GM23338 (cell line): Measurements from ENCODE around the gene TMEM145. TPM values are rescaled to one million over a fixed set of nuclear protein-coding genes. Genes with fewer than 3 reads are reported as not detected.
A peak's percentile ranks its signal among the peaks of the same experiment; 100 is the strongest.

Experiments used
- ATAC-seq: fragments of 200-7000 bp; cut with Tn5 transposase; 3 replicates; pipeline ENCODE4 v1.9.1; 2020
- DNase-seq: peaks from one replicate; pipeline ENCODE4 v3.0.0-alpha.2; 2015; ENCODE audit warnings: low spot score
- H2AFZ ChIP-seq: fragments of 200-600 bp; sonication (generic); 2 replicates; pipeline ENCODE4 v1.8.0; 2016; ENCODE audit warnings: antibody characterized with exemption, mild to moderate bottlenecking, moderate library complexity
- H3F3A ChIP-seq: fragments of 200-600 bp; sonication (generic); replicated peaks from 2 replicates; pipeline ENCODE4 v1.8.0; 2017; ENCODE audit warnings: antibody characterized with exemption, mixed run types, low read depth
- H3K27ac ChIP-seq: fragments of 200-600 bp; sonication (generic); 2 replicates; pipeline ENCODE4 v1.6.1; 2016; ENCODE audit warnings: low read depth
- H3K27me3 ChIP-seq: fragments of 200-600 bp; sonication (generic); 2 replicates; pipeline ENCODE4 v1.8.0; 2016; ENCODE audit warnings: mild to moderate bottlenecking, mixed run types, moderate library complexity; ENCODE audit not compliant: insufficient read depth
- H3K36me3 ChIP-seq: fragments of 200-600 bp; sonication (generic); 2 replicates; pipeline ENCODE4 v1.8.0; 2016; ENCODE audit warnings: mild to moderate bottlenecking; ENCODE audit not compliant: insufficient read depth
- H3K4me1 ChIP-seq: fragments of 200-600 bp; sonication (generic); 2 replicates; pipeline ENCODE4 v1.8.0; 2016; ENCODE audit warnings: mild to moderate bottlenecking, moderate library complexity; ENCODE audit not compliant: insufficient read depth
- H3K4me2 ChIP-seq: fragments of 200-600 bp; sonication (generic); 2 replicates; pipeline ENCODE4 v1.7.1; 2017; ENCODE audit warnings: mixed run types
- H3K4me3 ChIP-seq: fragments of 200-600 bp; sonication (generic); 2 replicates; pipeline ENCODE4 v1.6.1; 2016; ENCODE audit warnings: mixed run types
- H3K79me2 ChIP-seq: fragments of 200-600 bp; sonication (generic); replicated peaks from 2 replicates; pipeline ENCODE4 v1.8.0; 2017; ENCODE audit warnings: mild to moderate bottlenecking; ENCODE audit not compliant: insufficient read depth
- H3K9me2 ChIP-seq: fragments of 200-600 bp; sonication (generic); 2 replicates; pipeline ENCODE4 v1.8.0; 2017; ENCODE audit not compliant: insufficient read depth
- H4K20me1 ChIP-seq: fragments of 200-600 bp; sonication (generic); replicated peaks from 2 replicates; pipeline ENCODE4 v1.8.0; 2017; ENCODE audit warnings: mild to moderate bottlenecking; ENCODE audit not compliant: insufficient read depth
- H3K27ac Mint-ChIP-seq: 2 replicates; pipeline ENCODE4 v1.8.0; 2020; ENCODE audit warnings: inconsistent platforms, mild to moderate bottlenecking, moderate library complexity, mixed read lengths
- H3K27me3 Mint-ChIP-seq: 3 replicates; pipeline ENCODE4 v1.8.0; 2022; ENCODE audit warnings: low read depth, mild to moderate bottlenecking, moderate library complexity, mixed read lengths, inconsistent platforms; ENCODE audit not compliant: insufficient read depth, poor library complexity
- H3K36me3 Mint-ChIP-seq: 3 replicates; pipeline ENCODE4 v1.8.0; 2021; ENCODE audit warnings: low read depth, mild to moderate bottlenecking, inconsistent platforms, moderate library complexity, mixed read lengths
- H3K4me1 Mint-ChIP-seq: 3 replicates; pipeline ENCODE4 v1.8.0; 2020; ENCODE audit warnings: mild to moderate bottlenecking, inconsistent platforms, mixed read lengths
- H3K4me3 Mint-ChIP-seq: 3 replicates; pipeline ENCODE4 v1.8.0; 2021; ENCODE audit warnings: moderate library complexity, mild to moderate bottlenecking, inconsistent platforms, mixed read lengths
- H3K9me3 Mint-ChIP-seq: 3 replicates; pipeline ENCODE4 v1.8.0; 2020; ENCODE audit warnings: moderate library complexity, mild to moderate bottlenecking, inconsistent platforms, mixed read lengths
- EZH2 ChIP-seq: fragments of 200-600 bp; sonication (generic); IDR thresholded peaks from one replicate; pipeline ENCODE4 v1.8.0; 2017; ENCODE audit warnings: antibody characterized with exemption, mild to moderate bottlenecking, low read depth; ENCODE audit not compliant: unreplicated experiment
- NANOG ChIP-seq: IDR thresholded peaks from 2 replicates; pipeline ENCODE4 v1.6.1; 2016; ENCODE audit warnings: antibody characterized with exemption, borderline replicate concordance
- STAT1 ChIP-seq: IDR thresholded peaks from one replicate; pipeline ENCODE4 v1.6.1; 2016; ENCODE audit warnings: antibody characterized with exemption; ENCODE audit not compliant: unreplicated experiment
- polyA plus RNA-seq: library from polyadenylated mRNA; unstranded; fragments of >200 nt; fragmentation: Nextera tagmentation; extraction: Ambion mirVana; gene quantifications from 2 replicates; pipeline ENCODE4 v1.2.1, GENCODE V29; 2016
- total RNA-seq: library from RNA; depleted of rRNA; stranded (reverse); fragments of >200 nt; shearing (Covaris generic); gene quantifications from 2 replicates; pipeline ENCODE4 v1.2.3, GENCODE V29; 2014
- TF ChIP-seq, protein P1 (sequence below): IDR thresholded peaks from 2 replicates; pipeline ENCODE4 v1.6.1; 2016; ENCODE audit warnings: antibody characterized with exemption
- TF ChIP-seq, protein P2 (sequence below), 2 experiments: fragments of 200-600 bp in 1 of 2; sonication (generic) in 1 of 2; conservative IDR thresholded peaks; 2 replicates each; pipeline versions ENCODE4 v1.5.1 to v1.6.1; 2016 to 2017; ENCODE audit warnings: antibody characterized with exemption in 2 of 2, low read depth in 2 of 2, mild to moderate bottlenecking in 2 of 2, moderate library complexity in 1 of 2
- TF ChIP-seq, protein P3 (sequence below): IDR thresholded peaks from one replicate; pipeline ENCODE4 v1.6.1; 2018; ENCODE audit warnings: antibody characterized with exemption; ENCODE audit not compliant: unreplicated experiment
- TF ChIP-seq, protein P4 (sequence below): fragments of 250-450 bp; sonication (Bioruptor Pico); IDR thresholded peaks from 2 replicates; pipeline ENCODE4 v1.5.0; 2020; ENCODE audit warnings: mild to moderate bottlenecking, moderate library complexity

Gene TMEM145
- total and polyA plus RNA-seq, 2 experiments from 2014 or later, result 1.9 to 5.4 TPM

DNA sequence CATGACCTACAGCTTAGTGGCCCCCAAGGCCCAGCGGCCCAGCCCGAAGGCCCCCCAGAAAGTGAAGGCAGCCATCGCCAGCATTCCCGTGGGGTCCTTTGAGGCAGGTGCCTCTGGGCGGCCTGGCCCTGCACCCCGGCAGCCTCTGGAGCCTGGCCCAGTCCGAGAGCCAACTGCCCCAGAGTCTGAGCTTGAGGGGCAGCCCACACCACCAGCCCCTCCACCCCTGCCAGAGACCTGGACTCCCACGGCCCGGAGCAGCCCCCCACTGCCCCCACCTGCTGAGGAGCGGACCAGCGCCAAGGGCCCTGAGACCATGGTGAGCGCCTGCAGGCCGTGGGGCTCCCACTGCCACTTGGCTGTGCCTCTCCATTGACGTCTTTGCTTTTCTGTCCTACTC lies 20.1 kb upstream of the TMEM145 start (continued):
- TF ChIP-seq, protein P1, sequence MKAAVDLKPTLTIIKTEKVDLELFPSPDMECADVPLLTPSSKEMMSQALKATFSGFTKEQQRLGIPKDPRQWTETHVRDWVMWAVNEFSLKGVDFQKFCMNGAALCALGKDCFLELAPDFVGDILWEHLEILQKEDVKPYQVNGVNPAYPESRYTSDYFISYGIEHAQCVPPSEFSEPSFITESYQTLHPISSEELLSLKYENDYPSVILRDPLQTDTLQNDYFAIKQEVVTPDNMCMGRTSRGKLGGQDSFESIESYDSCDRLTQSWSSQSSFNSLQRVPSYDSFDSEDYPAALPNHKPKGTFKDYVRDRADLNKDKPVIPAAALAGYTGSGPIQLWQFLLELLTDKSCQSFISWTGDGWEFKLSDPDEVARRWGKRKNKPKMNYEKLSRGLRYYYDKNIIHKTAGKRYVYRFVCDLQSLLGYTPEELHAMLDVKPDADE, result no peak
- no peak for TF ChIP-seq EZH2

DNA sequence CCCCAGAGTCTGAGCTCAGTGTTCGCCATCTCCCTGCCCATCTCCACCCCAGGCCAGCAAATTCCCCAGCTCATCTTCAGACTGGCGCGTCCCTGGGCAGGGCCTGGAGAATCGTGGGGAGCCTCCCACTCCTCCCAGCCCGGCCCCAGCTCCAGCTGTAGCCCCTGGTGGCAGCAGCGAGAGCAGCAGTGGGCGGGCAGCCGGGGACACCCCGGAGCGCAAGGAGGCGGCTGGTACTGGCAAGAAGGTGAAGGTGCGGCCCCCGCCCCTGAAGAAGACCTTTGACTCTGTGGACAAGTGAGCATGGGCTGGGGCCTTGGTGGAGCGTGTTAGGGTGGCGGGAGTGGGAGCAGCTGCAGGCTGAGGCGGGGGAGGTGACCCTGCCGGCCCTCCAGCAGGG lies 19.6 kb upstream of the TMEM145 start:
- Mint-ChIP-seq H3K4me1 (peaks cover 23% of the 10 kb centered on the region), H3K36me3 (peaks cover 38% of the 10 kb centered on the region), H3K9me3 (no peaks in the 10 kb centered on the region), H3K4me3 (no peak overlapping the region), H3K27ac (0 out of 2 replicates have a peak overlapping the region, but pooled peaks have one; percentile 67), H3K27me3 (peaks cover 12% of the 10 kb centered on the region)
- no peak overlapping the region for H3K27ac ChIP-seq
- no peaks in the 10 kb centered on the region; the same call in 1 of the 2 replicates for H3K36me3 ChIP-seq
- no peaks in the 10 kb centered on the region for H3K9me2 ChIP-seq
- peak; percentile 65 for DNase-seq
- no peak overlapping the region for H3K4me3 ChIP-seq
- ATAC-seq, result peak; percentile 54
- peaks cover 6% of the 10 kb centered on the region; the same call in 1 of the 2 replicates for H3K4me1 ChIP-seq
- TF ChIP-seq NANOG, result no peak
- TF ChIP-seq, protein P2, sequence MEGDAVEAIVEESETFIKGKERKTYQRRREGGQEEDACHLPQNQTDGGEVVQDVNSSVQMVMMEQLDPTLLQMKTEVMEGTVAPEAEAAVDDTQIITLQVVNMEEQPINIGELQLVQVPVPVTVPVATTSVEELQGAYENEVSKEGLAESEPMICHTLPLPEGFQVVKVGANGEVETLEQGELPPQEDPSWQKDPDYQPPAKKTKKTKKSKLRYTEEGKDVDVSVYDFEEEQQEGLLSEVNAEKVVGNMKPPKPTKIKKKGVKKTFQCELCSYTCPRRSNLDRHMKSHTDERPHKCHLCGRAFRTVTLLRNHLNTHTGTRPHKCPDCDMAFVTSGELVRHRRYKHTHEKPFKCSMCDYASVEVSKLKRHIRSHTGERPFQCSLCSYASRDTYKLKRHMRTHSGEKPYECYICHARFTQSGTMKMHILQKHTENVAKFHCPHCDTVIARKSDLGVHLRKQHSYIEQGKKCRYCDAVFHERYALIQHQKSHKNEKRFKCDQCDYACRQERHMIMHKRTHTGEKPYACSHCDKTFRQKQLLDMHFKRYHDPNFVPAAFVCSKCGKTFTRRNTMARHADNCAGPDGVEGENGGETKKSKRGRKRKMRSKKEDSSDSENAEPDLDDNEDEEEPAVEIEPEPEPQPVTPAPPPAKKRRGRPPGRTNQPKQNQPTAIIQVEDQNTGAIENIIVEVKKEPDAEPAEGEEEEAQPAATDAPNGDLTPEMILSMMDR (conservative IDR thresholded peaks at IDR 0.05; ENCODE audit: low read depth in 2 of 2), result peak; percentile 42 to 43
- H4K20me1 ChIP-seq, result peaks cover 17% of the 10 kb centered on the region
- no peaks in the 10 kb centered on the region for H3K79me2 ChIP-seq
- peaks cover 20% of the 10 kb centered on the region for H3F3A ChIP-seq
- no peak overlapping the region for H3K4me2 ChIP-seq
- H2AFZ ChIP-seq, result no peak overlapping the region
- H3K27me3 ChIP-seq, result no peaks in the 10 kb centered on the region

DNA sequence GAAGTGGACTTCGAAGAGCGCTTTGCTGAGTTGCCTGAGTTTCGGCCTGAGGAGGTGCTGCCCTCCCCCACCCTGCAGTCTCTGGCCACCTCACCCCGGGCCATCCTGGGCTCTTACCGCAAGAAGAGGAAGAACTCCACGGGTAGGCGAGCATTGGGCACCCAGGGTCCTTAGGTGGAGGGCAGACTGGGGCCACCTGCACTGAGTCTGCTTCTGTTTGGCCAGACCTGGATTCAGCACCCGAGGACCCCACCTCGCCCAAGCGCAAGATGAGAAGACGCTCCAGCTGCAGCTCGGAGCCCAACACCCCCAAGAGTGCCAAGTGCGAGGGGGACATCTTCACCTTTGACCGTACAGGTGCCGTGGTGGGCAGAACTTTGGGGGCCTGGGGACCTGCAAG lies 19.2 kb upstream of the TMEM145 start:
- peaks cover 23% of the 10 kb centered on the region for H3K4me1 Mint-ChIP-seq
- DNase-seq (no peak), ATAC-seq (no peak)
- H4K20me1 ChIP-seq, result peaks cover 17% of the 10 kb centered on the region; the same call in 1 of the 2 replicates
- peaks cover 38% of the 10 kb centered on the region for H3K36me3 Mint-ChIP-seq
- H2AFZ ChIP-seq, result no peak overlapping the region
- no peaks in the 10 kb centered on the region; the same call in 1 of the 2 replicates for H3K36me3 ChIP-seq
- H3K4me3 Mint-ChIP-seq, result no peak overlapping the region
- H3K4me2 ChIP-seq, result no peak overlapping the region
- peaks cover 6% of the 10 kb centered on the region; the same call in 1 of the 2 replicates for H3K4me1 ChIP-seq
- no peak overlapping the region for H3K4me3 ChIP-seq
- no peaks in the 10 kb centered on the region for H3K27me3 ChIP-seq
- H3K9me2 ChIP-seq, result no peaks in the 10 kb centered on the region
- peaks cover 21% of the 10 kb centered on the region for H3F3A ChIP-seq
- H3K79me2 ChIP-seq, result no peaks in the 10 kb centered on the region
- peaks cover 12% of the 10 kb centered on the region for H3K27me3 Mint-ChIP-seq
- no peaks in the 10 kb centered on the region for H3K9me3 Mint-ChIP-seq
- no peak overlapping the region for H3K27ac ChIP-seq
- no peak overlapping the region for H3K27ac Mint-ChIP-seq
- TF ChIP-seq, protein P3, sequence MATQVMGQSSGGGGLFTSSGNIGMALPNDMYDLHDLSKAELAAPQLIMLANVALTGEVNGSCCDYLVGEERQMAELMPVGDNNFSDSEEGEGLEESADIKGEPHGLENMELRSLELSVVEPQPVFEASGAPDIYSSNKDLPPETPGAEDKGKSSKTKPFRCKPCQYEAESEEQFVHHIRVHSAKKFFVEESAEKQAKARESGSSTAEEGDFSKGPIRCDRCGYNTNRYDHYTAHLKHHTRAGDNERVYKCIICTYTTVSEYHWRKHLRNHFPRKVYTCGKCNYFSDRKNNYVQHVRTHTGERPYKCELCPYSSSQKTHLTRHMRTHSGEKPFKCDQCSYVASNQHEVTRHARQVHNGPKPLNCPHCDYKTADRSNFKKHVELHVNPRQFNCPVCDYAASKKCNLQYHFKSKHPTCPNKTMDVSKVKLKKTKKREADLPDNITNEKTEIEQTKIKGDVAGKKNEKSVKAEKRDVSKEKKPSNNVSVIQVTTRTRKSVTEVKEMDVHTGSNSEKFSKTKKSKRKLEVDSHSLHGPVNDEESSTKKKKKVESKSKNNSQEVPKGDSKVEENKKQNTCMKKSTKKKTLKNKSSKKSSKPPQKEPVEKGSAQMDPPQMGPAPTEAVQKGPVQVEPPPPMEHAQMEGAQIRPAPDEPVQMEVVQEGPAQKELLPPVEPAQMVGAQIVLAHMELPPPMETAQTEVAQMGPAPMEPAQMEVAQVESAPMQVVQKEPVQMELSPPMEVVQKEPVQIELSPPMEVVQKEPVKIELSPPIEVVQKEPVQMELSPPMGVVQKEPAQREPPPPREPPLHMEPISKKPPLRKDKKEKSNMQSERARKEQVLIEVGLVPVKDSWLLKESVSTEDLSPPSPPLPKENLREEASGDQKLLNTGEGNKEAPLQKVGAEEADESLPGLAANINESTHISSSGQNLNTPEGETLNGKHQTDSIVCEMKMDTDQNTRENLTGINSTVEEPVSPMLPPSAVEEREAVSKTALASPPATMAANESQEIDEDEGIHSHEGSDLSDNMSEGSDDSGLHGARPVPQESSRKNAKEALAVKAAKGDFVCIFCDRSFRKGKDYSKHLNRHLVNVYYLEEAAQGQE, result no peak
- TF ChIP-seq STAT1, result no peak
- TF ChIP-seq, protein P4, sequence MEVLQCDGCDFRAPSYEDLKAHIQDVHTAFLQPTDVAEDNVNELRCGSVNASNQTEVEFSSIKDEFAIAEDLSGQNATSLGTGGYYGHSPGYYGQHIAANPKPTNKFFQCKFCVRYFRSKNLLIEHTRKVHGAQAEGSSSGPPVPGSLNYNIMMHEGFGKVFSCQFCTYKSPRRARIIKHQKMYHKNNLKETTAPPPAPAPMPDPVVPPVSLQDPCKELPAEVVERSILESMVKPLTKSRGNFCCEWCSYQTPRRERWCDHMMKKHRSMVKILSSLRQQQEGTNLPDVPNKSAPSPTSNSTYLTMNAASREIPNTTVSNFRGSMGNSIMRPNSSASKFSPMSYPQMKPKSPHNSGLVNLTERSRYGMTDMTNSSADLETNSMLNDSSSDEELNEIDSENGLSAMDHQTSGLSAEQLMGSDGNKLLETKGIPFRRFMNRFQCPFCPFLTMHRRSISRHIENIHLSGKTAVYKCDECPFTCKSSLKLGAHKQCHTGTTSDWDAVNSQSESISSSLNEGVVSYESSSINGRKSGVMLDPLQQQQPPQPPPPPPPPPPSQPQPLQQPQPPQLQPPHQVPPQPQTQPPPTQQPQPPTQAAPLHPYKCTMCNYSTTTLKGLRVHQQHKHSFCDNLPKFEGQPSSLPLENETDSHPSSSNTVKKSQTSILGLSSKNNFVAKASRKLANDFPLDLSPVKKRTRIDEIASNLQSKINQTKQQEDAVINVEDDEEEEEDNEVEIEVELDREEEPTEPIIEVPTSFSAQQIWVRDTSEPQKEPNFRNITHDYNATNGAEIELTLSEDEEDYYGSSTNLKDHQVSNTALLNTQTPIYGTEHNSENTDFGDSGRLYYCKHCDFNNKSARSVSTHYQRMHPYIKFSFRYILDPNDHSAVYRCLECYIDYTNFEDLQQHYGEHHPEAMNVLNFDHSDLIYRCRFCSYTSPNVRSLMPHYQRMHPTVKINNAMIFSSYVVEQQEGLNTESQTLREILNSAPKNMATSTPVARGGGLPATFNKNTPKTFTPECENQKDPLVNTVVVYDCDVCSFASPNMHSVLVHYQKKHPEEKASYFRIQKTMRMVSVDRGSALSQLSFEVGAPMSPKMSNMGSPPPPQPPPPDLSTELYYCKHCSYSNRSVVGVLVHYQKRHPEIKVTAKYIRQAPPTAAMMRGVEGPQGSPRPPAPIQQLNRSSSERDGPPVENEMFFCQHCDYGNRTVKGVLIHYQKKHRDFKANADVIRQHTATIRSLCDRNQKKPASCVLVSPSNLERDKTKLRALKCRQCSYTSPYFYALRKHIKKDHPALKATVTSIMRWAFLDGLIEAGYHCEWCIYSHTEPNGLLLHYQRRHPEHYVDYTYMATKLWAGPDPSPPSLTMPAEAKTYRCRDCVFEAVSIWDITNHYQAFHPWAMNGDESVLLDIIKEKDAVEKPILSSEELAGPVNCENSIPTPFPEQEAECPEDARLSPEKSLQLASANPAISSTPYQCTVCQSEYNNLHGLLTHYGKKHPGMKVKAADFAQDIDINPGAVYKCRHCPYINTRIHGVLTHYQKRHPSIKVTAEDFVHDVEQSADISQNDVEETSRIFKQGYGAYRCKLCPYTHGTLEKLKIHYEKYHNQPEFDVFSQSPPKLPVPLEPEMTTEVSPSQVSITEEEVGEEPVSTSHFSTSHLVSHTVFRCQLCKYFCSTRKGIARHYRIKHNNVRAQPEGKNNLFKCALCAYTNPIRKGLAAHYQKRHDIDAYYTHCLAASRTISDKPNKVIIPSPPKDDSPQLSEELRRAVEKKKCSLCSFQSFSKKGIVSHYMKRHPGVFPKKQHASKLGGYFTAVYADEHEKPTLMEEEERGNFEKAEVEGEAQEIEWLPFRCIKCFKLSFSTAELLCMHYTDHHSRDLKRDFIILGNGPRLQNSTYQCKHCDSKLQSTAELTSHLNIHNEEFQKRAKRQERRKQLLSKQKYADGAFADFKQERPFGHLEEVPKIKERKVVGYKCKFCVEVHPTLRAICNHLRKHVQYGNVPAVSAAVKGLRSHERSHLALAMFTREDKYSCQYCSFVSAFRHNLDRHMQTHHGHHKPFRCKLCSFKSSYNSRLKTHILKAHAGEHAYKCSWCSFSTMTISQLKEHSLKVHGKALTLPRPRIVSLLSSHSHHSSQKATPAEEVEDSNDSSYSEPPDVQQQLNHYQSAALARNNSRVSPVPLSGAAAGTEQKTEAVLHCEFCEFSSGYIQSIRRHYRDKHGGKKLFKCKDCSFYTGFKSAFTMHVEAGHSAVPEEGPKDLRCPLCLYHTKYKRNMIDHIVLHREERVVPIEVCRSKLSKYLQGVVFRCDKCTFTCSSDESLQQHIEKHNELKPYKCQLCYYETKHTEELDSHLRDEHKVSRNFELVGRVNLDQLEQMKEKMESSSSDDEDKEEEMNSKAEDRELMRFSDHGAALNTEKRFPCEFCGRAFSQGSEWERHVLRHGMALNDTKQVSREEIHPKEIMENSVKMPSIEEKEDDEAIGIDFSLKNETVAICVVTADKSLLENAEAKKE (CRISPR knock-in tag), result no peak
